Fibroblast of lung (primary cell): ENCODE measurements around the gene NECTIN1.

Source experiments
- EZH2 ChIP-seq: IDR thresholded peaks from 2 replicates; pipeline ENCODE4 v1.5.1; 2012; ENCODE audit warnings: low read length, control low read depth, mild to moderate bottlenecking; ENCODE audit errors: missing control alignments
- TF ChIP-seq, protein P1 (sequence below), 2 donors: IDR thresholded peaks in 1 of 2; conservative IDR thresholded peaks in 1 of 2; 1 replicate in 1 of 2; 2 replicates in 1 of 2; pipeline ENCODE4 v1.5.1; 2011 to 2012; ENCODE audit warnings: low read length in 2 of 2, control low read depth in 1 of 2, inconsistent platforms in 1 of 2, low read depth in 1 of 2, mild to moderate bottlenecking in 1 of 2

DNA sequence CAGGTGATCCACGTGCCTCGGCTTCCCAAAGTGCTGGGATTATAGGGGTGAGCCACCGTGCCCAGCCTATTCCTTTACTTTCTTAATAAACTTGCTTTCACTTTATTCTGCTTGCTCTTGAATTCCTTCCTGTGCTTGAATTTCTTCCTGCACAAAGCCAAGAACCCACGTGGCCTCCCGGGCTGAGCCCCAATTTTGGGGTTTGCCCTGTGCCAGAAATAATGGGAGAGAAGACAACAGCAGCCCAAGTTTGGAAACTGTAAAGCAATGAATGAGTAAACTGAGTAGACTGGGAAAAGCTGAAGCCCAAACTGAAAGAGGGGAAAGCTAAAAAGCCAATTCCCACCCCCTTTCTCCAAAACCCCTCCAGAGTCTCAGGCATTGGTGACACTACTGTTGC lies 136.4 kb downstream of the NECTIN1 start:
- TF ChIP-seq, protein P1, sequence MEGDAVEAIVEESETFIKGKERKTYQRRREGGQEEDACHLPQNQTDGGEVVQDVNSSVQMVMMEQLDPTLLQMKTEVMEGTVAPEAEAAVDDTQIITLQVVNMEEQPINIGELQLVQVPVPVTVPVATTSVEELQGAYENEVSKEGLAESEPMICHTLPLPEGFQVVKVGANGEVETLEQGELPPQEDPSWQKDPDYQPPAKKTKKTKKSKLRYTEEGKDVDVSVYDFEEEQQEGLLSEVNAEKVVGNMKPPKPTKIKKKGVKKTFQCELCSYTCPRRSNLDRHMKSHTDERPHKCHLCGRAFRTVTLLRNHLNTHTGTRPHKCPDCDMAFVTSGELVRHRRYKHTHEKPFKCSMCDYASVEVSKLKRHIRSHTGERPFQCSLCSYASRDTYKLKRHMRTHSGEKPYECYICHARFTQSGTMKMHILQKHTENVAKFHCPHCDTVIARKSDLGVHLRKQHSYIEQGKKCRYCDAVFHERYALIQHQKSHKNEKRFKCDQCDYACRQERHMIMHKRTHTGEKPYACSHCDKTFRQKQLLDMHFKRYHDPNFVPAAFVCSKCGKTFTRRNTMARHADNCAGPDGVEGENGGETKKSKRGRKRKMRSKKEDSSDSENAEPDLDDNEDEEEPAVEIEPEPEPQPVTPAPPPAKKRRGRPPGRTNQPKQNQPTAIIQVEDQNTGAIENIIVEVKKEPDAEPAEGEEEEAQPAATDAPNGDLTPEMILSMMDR (conservative IDR thresholded peaks at IDR 0.05 in 1 of 2, IDR thresholded peaks at IDR 0.05 in 1 of 2; ENCODE audit: low read depth in 1 of 2, low read length in 2 of 2), result no peak
- TF ChIP-seq EZH2, result no peak
